Superior temporal gyrus (tissue), 1 donor: ENCODE measurements around the gene DNAJC5.
"Not testable (repeated sequence)": the region's sequence is repeated elsewhere in the genome, so short reads cannot be mapped to it uniquely, and the experiment has no call there.

ENCODE experiments used
- DNase-seq: peaks from one replicate; pipeline ENCODE4 v3.0.0-alpha.2; 2016; ENCODE audit errors: extremely low spot score

Gene DNAJC5

DNA sequence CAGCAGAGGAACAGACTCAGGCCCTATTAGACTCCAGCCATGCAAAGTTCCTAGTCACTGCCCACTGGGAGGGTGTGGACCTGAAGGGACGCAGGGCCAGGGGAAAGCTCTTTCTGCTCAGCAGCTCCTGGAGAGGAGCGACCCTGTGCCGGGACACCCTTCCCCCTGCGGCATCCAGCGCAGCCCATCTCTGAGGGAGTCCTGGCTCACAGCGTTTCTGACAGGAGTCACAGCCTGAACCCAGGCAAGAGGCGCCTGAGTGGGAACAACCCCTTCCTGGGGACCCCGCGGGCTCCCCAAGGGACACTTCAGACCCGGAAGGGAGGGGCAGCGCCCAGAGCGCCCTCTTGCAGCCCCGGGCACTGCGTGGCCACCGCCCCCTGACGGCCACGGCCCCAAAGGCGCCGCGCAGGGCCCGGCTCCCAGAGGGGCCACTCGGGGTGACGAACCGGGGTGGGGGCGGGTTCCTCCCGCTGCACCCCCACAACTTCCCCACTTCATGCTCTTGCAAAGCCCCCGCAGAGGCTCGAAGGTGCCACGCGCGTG is 60.4 kb downstream of the DNAJC5 start:
- DNase-seq: no peak

- DNase-seq: peak; percentile 83
Observed at GRCh38 chr20:63955827-63956663, 61.1 kb downstream of the DNAJC5 start, which contains the start of gene UCKL1. UCKL1 (minus strand) TSS chr20:63956416; CDS start chr20:63956372, 44 bp downstream.

DNA sequence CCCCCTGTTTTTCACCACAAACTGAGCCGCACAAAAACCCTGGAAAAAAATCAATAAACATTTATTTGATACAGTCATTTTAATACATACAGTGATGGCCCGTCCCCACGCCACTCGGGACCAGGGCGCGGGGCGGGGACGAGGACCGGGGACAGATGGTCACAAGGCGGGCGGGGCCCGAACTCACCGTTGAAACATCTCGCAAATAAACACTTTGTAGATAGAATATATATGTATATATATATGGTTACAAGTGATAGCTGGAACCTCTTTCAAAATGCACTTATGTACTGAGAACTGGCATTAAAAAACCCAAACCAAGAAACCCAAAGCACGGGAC is 61.7 kb downstream of the DNAJC5 start:
- DNase-seq: no peak

- no peak for DNase-seq
Observed at GRCh38 chr20:63957004-63957689, 62.2 kb downstream of the DNAJC5 start.

- DNase-seq: no peak
Observed at GRCh38 chr20:63957690-63958441, 62.9 kb downstream of the DNAJC5 start.

GRCh38 chr20:63958471-63958870 is 63.5 kb downstream of the DNAJC5 start:
- no peak for DNase-seq

- no peak for DNase-seq
Observed at GRCh38 chr20:63958964-63959698, 64.2 kb downstream of the DNAJC5 start.

DNA sequence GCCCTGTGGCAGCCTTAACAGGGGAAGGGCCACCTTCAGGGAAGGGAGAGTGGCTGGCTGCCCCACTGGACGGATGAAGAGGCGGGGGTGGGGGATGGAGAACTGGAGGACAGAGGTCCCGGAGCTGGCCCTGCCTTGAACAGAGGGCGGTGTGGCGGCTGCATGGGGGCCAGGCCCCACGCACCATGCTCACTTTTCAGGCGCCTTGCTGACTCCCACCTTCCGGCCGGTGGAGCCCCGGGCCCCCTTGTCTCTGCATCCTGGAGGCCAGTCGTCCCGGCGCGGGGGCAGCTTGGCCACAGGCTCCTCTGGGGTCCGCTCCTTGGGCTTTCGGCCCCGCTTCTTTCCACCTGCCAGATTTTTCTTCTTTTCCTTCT is 64.8 kb downstream of the DNAJC5 start:
- no peak for DNase-seq

DNA sequence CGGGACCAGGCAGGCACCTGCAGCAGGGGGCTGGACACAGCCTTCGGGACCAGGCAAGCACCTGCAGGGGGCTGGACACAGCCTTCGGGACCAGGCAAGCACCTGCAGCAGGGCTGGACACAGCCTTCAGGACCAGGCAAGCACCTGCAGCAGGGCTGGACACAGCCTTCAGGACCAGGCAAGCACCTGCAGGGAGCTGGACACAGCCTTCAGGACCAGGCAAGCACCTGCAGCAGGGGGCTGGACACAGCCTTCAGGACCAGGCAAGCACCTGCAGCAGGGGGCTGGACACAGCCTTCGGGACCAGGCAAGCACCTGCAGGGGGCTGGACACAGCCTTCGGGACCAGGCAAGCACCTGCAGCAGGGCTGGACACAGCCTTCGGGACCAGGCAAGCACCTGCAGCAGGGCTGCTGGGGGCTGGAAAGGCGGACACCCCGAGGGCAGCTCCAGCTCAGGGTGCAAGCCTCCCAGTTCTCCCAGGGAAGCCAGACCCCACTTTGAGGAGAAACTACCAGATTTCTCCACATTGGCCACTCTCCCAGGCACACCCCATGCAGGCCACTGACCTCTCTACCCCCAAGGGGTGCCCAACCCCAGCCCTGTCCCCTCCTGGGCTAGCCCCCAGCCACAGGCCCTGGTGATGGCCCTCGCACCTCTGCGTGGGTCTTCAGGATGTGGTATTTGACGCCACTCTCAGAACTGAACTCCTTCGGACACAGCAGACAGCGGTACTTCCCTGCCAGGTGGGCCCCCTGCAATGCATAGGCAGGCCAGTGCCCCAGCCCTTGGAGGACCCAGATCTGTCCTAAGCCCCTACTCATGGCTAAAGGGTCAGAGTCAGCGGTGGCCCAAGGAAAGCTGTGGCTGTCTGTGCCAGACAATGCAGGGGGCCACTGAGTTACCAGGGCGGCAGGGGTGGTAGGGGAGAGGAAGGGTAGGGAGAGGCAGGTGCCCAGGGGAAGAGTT is 66.0 kb downstream of the DNAJC5 start:
- DNase-seq: not testable (repeated sequence)

DNA sequence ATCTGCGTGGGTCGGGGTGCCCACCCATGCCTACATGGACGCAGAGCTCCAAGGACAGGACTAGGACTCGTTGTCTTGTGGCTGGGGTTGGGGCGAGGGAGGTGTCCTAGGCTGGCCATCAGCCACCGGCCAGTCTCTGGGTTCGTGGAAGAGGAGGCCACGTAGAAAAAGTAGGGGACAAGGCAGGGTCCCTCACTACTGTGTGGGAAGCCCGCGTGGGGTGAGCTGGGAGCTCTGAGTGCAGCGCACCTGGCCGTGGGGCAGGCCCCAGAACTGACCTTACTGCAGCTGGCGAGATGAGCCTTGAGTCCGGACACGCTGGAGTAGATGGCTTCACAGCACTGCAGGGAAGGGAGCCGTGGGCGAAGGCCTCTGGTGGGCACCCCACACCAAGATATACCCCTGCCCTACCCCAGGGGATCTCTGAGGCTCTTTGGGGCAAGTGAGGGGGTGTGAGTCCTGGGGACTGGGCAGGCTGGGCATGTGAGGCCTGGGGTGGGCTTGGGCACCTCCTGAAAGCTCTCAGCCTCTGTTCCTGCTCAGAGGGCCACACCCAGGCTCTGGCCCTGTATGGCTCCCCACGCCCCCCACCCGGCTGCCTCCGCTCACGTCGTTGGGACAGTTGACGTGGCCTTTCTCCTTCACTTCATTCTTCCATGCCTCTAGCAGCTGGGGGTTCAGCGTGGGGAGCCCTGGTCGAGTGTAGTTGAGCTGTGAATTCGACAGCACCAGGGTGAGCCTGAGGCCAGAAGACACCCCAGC is 66.9 kb downstream of the DNAJC5 start:
- DNase-seq: no peak

- no peak for DNase-seq
Observed at GRCh38 chr20:63962426-63963347, 67.8 kb downstream of the DNAJC5 start.

GRCh38 chr20:63963348-63963741 is 68.4 kb downstream of the DNAJC5 start:
- DNase-seq: no peak

DNA sequence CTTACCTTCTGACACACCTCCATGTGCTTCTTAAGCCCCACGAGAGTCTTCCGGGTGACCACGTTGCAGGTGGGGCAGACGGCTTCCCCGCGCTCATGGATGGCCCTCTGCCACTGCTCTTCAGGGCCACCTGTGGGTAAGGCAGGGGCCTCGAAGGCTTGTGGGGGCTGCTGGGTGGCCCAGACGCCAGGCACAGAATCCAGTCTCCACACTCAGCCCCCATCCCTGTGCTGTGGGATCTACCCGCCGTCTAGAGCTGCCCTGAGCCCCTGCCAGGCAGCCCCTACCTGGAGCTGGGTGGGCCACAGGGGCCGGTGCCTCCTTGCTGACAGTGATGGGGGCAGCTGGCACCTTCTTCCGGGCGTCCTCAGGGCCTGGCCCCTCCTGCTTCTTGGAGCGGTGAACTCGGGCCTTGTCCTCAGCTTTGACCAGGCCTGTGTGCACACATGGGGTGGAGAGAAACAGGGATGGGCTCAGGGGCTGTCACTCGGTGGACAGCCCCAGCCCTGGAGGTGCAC is 68.9 kb downstream of the DNAJC5 start:
- no peak for DNase-seq

GRCh38 chr20:63964412-63964811 is 69.5 kb downstream of the DNAJC5 start:
- no peak for DNase-seq

GRCh38 chr20:63966172-63966943 is 71.4 kb downstream of the DNAJC5 start:
- no peak for DNase-seq

GRCh38 chr20:63966944-63967322 is 72.0 kb downstream of the DNAJC5 start:
- DNase-seq: no peak

- no peak for DNase-seq
Observed at GRCh38 chr20:63967330-63968135, 72.6 kb downstream of the DNAJC5 start.
